ENCODE results near the gene ARPC1A. TPM values are rescaled to one million over a fixed set of nuclear protein-coding genes. Genes with fewer than 3 reads are reported as not detected.
"Not testable (repeated sequence)": the region's sequence is repeated elsewhere in the genome, so short reads cannot be mapped to it uniquely, and the experiment has no call there.

ARPC1A gene
- total and polyA plus RNA-seq, 4 experiments from 2014 or later: 46.2 to 64.2 (median 50.3) TPM

DNA sequence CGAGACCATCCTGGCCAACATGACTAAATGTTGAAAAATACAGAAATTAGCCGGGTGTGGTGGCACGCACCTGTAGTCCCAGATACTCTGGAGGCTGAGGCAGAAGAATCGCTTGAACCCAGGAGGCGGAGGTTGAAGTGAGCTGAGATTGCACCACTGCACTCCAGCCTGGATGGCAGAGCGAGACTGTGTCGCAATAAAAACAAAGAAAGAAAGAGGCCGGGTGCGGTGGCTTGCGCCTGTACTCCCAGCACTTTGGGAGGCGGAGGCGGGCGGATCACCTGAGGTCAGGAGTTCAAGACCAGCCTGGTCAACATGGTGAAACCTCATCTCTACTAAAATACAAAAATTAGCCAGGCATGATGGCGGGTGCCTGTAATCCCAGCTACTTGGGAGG is 61.5 kb downstream of the ARPC1A start:
- H3K4me1 ChIP-seq (ENCODE audit: insufficient read depth, low read length): peaks cover 31% of the 10 kb centered on the region
- not testable (repeated sequence) for H3K27me3 ChIP-seq (ENCODE audit: insufficient read depth, low read length); H3K9me3 ChIP-seq (ENCODE audit: control insufficient read depth in 1 of 2, low read length in 2 of 2); H3K27me3 Mint-ChIP-seq; H3K4me3 Mint-ChIP-seq; DNase-seq; H3K27ac ChIP-seq (ENCODE audit: low read depth, low read length); H3K9me3 Mint-ChIP-seq; H3K4me3 ChIP-seq (ENCODE audit: low read length in 2 of 2)
- intact Hi-C loops (cut with micrococcal nuclease): loop anchor here (1.0 kb wide), 1 partner anchor 22 kb away; no protein-coding TSS in a partner anchor
- Mint-ChIP-seq H3K27ac (peak overlapping the region in 4 of 7 donors; percentile 65 to 84 (median 76)), H3K36me3 (peaks cover 14 to 45% of the 10 kb centered on the region in 2 donors), H3K4me1 (peaks cover 6 to 41% (median 21%) of the 10 kb centered on the region in 4 donors)
- ChIA-PET POLR2A (ENCODE audit: partially characterized antibody) (interaction anchor here (0.6 to 13.0 kb wide), 7 partner anchors 11 to 245 kb away, joined by 3 to 210 read pairs (median 5); partner anchors contain the start of genes ARPC1B, BUD31 and PDAP1), CTCF (ENCODE audit: partially characterized antibody) (interaction anchor here (0.7 to 3.6 kb wide), 11 partner anchors 8 to 72 kb away, joined by 3 to 28 read pairs (median 3); partner anchors contain the start of gene ARPC1B)
- H3K36me3 ChIP-seq (ENCODE audit: insufficient read depth, low read length): peaks cover 57% of the 10 kb centered on the region

- Mint-ChIP-seq H3K27me3 (no peaks in the 10 kb centered on the region), H3K36me3 (peaks cover 15 to 48% of the 10 kb centered on the region in 2 donors), H3K9me3 (no peaks in the 10 kb centered on the region), H3K4me3 (no peak overlapping the region), H3K4me1 (peaks cover 6 to 44% (median 25%) of the 10 kb centered on the region in 4 donors), H3K27ac (peak overlapping the region in 3 of 7 donors; percentile 40 to 73 (median 52))
- no peak overlapping the region for H3K4me3 ChIP-seq (ENCODE audit: low read length in 2 of 2)
- peaks cover 35% of the 10 kb centered on the region for H3K4me1 ChIP-seq (ENCODE audit: insufficient read depth, low read length)
- no peaks in the 10 kb centered on the region for H3K9me3 ChIP-seq (ENCODE audit: control insufficient read depth in 1 of 2, low read length in 2 of 2)
- DNase-seq: no peak
- ChIA-PET POLR2A (ENCODE audit: partially characterized antibody) (interaction anchor here (13.0 kb wide), 1 partner anchor 18 kb away, joined by 210 read pairs; the partner anchor contains the start of genes BUD31 and PDAP1), CTCF (ENCODE audit: partially characterized antibody) (interaction anchor here (0.8 to 3.6 kb wide), 4 partner anchors 9 to 23 kb away, joined by 3 to 28 read pairs (median 14); no protein-coding TSS in a partner anchor)
- no peaks in the 10 kb centered on the region for H3K27me3 ChIP-seq (ENCODE audit: insufficient read depth, low read length)
- no peak overlapping the region for H3K27ac ChIP-seq (ENCODE audit: low read depth, low read length)
- intact Hi-C loops (cut with micrococcal nuclease): loop anchor here (1.0 kb wide), 1 partner anchor 23 kb away; no protein-coding TSS in a partner anchor
- peaks cover 58% of the 10 kb centered on the region for H3K36me3 ChIP-seq (ENCODE audit: insufficient read depth, low read length)
These were observed 62.2 kb downstream of the ARPC1A start for GRCh38 chr7:99387912-99388311.

DNA sequence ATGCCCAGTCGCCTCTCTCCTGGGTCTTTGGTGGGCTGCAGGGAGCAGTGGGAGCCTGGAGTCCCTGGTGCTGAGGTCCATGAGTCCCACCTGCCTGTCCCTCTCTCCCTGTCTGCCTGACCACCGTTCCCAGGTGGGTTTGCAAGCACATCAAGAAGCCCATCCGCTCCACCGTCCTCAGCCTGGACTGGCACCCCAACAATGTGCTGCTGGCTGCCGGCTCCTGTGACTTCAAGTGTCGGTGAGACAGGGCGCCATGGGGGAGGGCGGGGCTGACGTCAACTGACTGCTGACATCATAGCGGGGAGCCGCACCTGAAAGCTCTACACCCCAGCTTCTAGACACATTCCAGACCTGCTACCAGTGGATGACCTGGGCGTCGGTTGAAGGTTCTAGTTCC is 64.1 kb downstream of the ARPC1A start:
- Mint-ChIP-seq H3K4me3 (no peak overlapping the region), H3K9me3 (no peaks in the 10 kb centered on the region), H3K27ac (peak overlapping the region in 2 of 7 donors; percentile 46 to 93), H3K4me1 (peaks cover 6 to 42% (median 20%) of the 10 kb centered on the region in 4 donors), H3K36me3 (peaks cover 22 to 58% of the 10 kb centered on the region in 2 donors), H3K27me3 (no peaks in the 10 kb centered on the region)
- no peak overlapping the region for H3K27ac ChIP-seq (ENCODE audit: low read depth, low read length)
- no peaks in the 10 kb centered on the region for H3K27me3 ChIP-seq (ENCODE audit: insufficient read depth, low read length)
- H3K36me3 ChIP-seq (ENCODE audit: insufficient read depth, low read length): peaks cover 75% of the 10 kb centered on the region
- no peaks in the 10 kb centered on the region for H3K9me3 ChIP-seq (ENCODE audit: control insufficient read depth in 1 of 2, low read length in 2 of 2)
- ChIA-PET CTCF (ENCODE audit: partially characterized antibody) (interaction anchor here (0.8 to 3.6 kb wide), 3 partner anchors 10 to 24 kb away, joined by 3 to 28 read pairs (median 4); no protein-coding TSS in a partner anchor), POLR2A (ENCODE audit: partially characterized antibody) (interaction anchor here (0.8 to 13.0 kb wide), 5 partner anchors 10 to 24 kb away, joined by 3 to 210 read pairs (median 4); partner anchors contain the start of genes BUD31 and PDAP1)
- DNase-seq: no peak
- intact Hi-C loops (cut with micrococcal nuclease): no loop called here
- peaks cover 29% of the 10 kb centered on the region for H3K4me1 ChIP-seq (ENCODE audit: insufficient read depth, low read length)
- no peak overlapping the region for H3K4me3 ChIP-seq (ENCODE audit: low read length in 2 of 2)

GRCh38 chr7:99390941-99391602 is 65.4 kb downstream of the ARPC1A start:
- no peaks in the 10 kb centered on the region for H3K27me3 Mint-ChIP-seq
- peak overlapping the region in 5 of 7 donors; percentile 9 to 93 (median 72) for H3K27ac Mint-ChIP-seq
- H3K27ac ChIP-seq (ENCODE audit: low read depth, low read length): no peak overlapping the region
- POLR2A ChIA-PET (ENCODE audit: partially characterized antibody): interaction anchor here (4.5 to 13.0 kb wide), 3 partner anchors 11 to 15 kb away, joined by 47 to 210 read pairs (median 55); partner anchors contain the start of genes ARPC1B, BUD31 and PDAP1
- H3K9me3 Mint-ChIP-seq: no peaks in the 10 kb centered on the region
- peaks cover 22 to 67% of the 10 kb centered on the region in 2 donors for H3K36me3 Mint-ChIP-seq
- no peak for DNase-seq
- peaks cover 22% of the 10 kb centered on the region for H3K4me1 ChIP-seq (ENCODE audit: insufficient read depth, low read length)
- peaks cover 6 to 33% (median 19%) of the 10 kb centered on the region in 4 donors for H3K4me1 Mint-ChIP-seq
- intact Hi-C loops (cut with micrococcal nuclease): no loop called here
- CTCF ChIA-PET (ENCODE audit: partially characterized antibody): interaction anchor here (0.7 to 4.4 kb wide), 4 partner anchors 17 to 1019 kb away, joined by 3 to 28 read pairs (median 4); partner anchors contain the start of genes BUD31 and PDAP1
- no peaks in the 10 kb centered on the region for H3K27me3 ChIP-seq (ENCODE audit: insufficient read depth, low read length)
- no peaks in the 10 kb centered on the region for H3K9me3 ChIP-seq (ENCODE audit: control insufficient read depth in 1 of 2, low read length in 2 of 2)
- no peak overlapping the region for H3K4me3 ChIP-seq (ENCODE audit: low read length in 2 of 2)
- peak overlapping the region in 1 of 8 donors; percentile 12 for H3K4me3 Mint-ChIP-seq
- peaks cover 81% of the 10 kb centered on the region for H3K36me3 ChIP-seq (ENCODE audit: insufficient read depth, low read length)

GRCh38 chr7:99392046-99392445 is 66.3 kb downstream of the ARPC1A start:
- peak overlapping the region in 6 of 7 donors; percentile 68 to 97 (median 80) for H3K27ac Mint-ChIP-seq
- ChIA-PET CTCF (ENCODE audit: partially characterized antibody) (interaction anchor here (1.1 to 4.4 kb wide), 4 partner anchors 14 to 26 kb away, joined by 3 to 28 read pairs (median 6); partner anchors contain the start of genes BUD31 and PDAP1), POLR2A (ENCODE audit: partially characterized antibody) (interaction anchor here (1.2 to 13.0 kb wide), 8 partner anchors 9 to 113 kb away, joined by 3 to 210 read pairs (median 12); partner anchors contain the start of genes ARPC1B, BUD31, PDAP1 and ZKSCAN5)
- H3K36me3 Mint-ChIP-seq: peaks cover 21 to 66% of the 10 kb centered on the region in 2 donors
- intact Hi-C loops (cut with micrococcal nuclease): loop anchor here (2.0 kb wide), 1 partner anchor 17 kb away; the partner anchor contains the start of gene ARPC1B
- H3K4me1 ChIP-seq (ENCODE audit: insufficient read depth, low read length): peaks cover 22% of the 10 kb centered on the region
- H3K9me3 ChIP-seq (ENCODE audit: control insufficient read depth in 1 of 2, low read length in 2 of 2): no peaks in the 10 kb centered on the region
- H3K4me1 Mint-ChIP-seq: peaks cover 6 to 26% (median 16%) of the 10 kb centered on the region in 4 donors
- H3K4me3 ChIP-seq (ENCODE audit: low read length in 2 of 2): no peak overlapping the region
- H3K27ac ChIP-seq (ENCODE audit: low read depth, low read length): peak overlapping the region; percentile 60
- H3K36me3 ChIP-seq (ENCODE audit: insufficient read depth, low read length): peaks cover 79% of the 10 kb centered on the region
- H3K27me3 ChIP-seq (ENCODE audit: insufficient read depth, low read length): no peaks in the 10 kb centered on the region
- peak overlapping the region in 3 of 8 donors; percentile 17 to 46 (median 40) for H3K4me3 Mint-ChIP-seq
- DNase-seq: no peak
- H3K9me3 Mint-ChIP-seq: no peaks in the 10 kb centered on the region
- no peaks in the 10 kb centered on the region for H3K27me3 Mint-ChIP-seq

- Mint-ChIP-seq H3K27ac (peak overlapping the region; percentile 92 to 97 (median 94)), H3K27me3 (no peaks in the 10 kb centered on the region), H3K4me1 (peaks cover 6 to 26% (median 18%) of the 10 kb centered on the region in 4 donors), H3K9me3 (no peaks in the 10 kb centered on the region), H3K4me3 (peak overlapping the region; percentile 80 to 91 (median 84)), H3K36me3 (peaks cover 21 to 69% of the 10 kb centered on the region in 2 donors)
- ChIA-PET CTCF (ENCODE audit: partially characterized antibody) (interaction anchor here (0.7 to 4.4 kb wide), 8 partner anchors 15 to 187 kb away, joined by 3 to 28 read pairs (median 4); partner anchors contain the start of genes BUD31 and PDAP1), POLR2A (ENCODE audit: partially characterized antibody) (interaction anchor here (0.8 to 13.0 kb wide), 11 partner anchors 8 to 515 kb away, joined by 3 to 210 read pairs (median 6); partner anchors contain the start of genes ARPC1B, BUD31, PDAP1 and ZKSCAN5)
- Histone ChIP-seq H3K4me3 (ENCODE audit: low read length in 2 of 2) (peak overlapping the region in 1 of 2 donors; percentile 52), H3K4me1 (ENCODE audit: insufficient read depth, low read length) (peaks cover 22% of the 10 kb centered on the region), H3K36me3 (ENCODE audit: insufficient read depth, low read length) (peaks cover 78% of the 10 kb centered on the region), H3K27ac (ENCODE audit: low read depth, low read length) (peak overlapping the region; percentile 60), H3K27me3 (ENCODE audit: insufficient read depth, low read length) (no peaks in the 10 kb centered on the region), H3K9me3 (ENCODE audit: control insufficient read depth in 1 of 2, low read length in 2 of 2) (no peaks in the 10 kb centered on the region)
- peak; percentile 85 to 92 (median 87) for DNase-seq
- intact Hi-C loops (cut with micrococcal nuclease): loop anchor here (1.0 to 2.0 kb wide), 3 partner anchors 12 to 18 kb away; partner anchors contain the start of genes ARPC1B, BUD31 and PDAP1
These were observed 67.1 kb downstream of the ARPC1A start for GRCh38 chr7:99392659-99393354.

Measured in CD4-positive, alpha-beta memory T cell (primary cell).